ENCODE data around the gene SLC16A10.

SLC16A10 gene

GRCh38 chr6:111276335-111276734 is 189.0 kb downstream of the SLC16A10 start:
- in situ Hi-C loops (cut with HindIII; ENCODE audit: low pct_unique_long_range_greater_than_20kb, low sequenced_read_pairs) = no loop called here
- peak in 1 of 2 experiments; percentile 25 for DNase-seq (ENCODE audit: low read depth in 1 of 2, low spot score in 1 of 2)
- no peak for TF ChIP-seq JUND (IDR thresholded peaks at IDR 0.05; ENCODE audit: low read depth)

- in situ Hi-C loops (cut with HindIII; ENCODE audit: low pct_unique_long_range_greater_than_20kb, low sequenced_read_pairs) = no loop called here
These were observed 189.4 kb downstream of the SLC16A10 start for GRCh38 chr6:111276736-111277135.

GRCh38 chr6:111277819-111278218 is 190.5 kb downstream of the SLC16A10 start:
- in situ Hi-C loops (cut with HindIII; ENCODE audit: low pct_unique_long_range_greater_than_20kb, low sequenced_read_pairs) = no loop called here
- DNase-seq (ENCODE audit: low read depth in 1 of 2, low spot score in 1 of 2) = no peak
- TF ChIP-seq JUND (IDR thresholded peaks at IDR 0.05; ENCODE audit: low read depth) = no peak

More at GRCh38 chr6:111276736-111277135, 189.4 kb downstream of the SLC16A10 start:
- TF ChIP-seq JUND (IDR thresholded peaks at IDR 0.05; ENCODE audit: low read depth) = no peak
- peak in 1 of 2 experiments; percentile 81 for DNase-seq (ENCODE audit: low read depth in 1 of 2, low spot score in 1 of 2)

- no peak for TF ChIP-seq JUND (IDR thresholded peaks at IDR 0.05; ENCODE audit: low read depth)
- in situ Hi-C loops (cut with HindIII; ENCODE audit: low pct_unique_long_range_greater_than_20kb, low sequenced_read_pairs) = no loop called here
These were observed 191.4 kb downstream of the SLC16A10 start for GRCh38 chr6:111278731-111279130.

GRCh38 chr6:111280445-111280955 is 193.2 kb downstream of the SLC16A10 start:
- in situ Hi-C loops (cut with HindIII; ENCODE audit: low pct_unique_long_range_greater_than_20kb, low sequenced_read_pairs) = no loop called here

More at GRCh38 chr6:111278731-111279130, 191.4 kb downstream of the SLC16A10 start:
- no peak for DNase-seq (ENCODE audit: low read depth in 1 of 2, low spot score in 1 of 2)

More at GRCh38 chr6:111280445-111280955, 193.2 kb downstream of the SLC16A10 start:
- DNase-seq (ENCODE audit: low read depth in 1 of 2, low spot score in 1 of 2) = no peak
- no peak for TF ChIP-seq JUND (IDR thresholded peaks at IDR 0.05; ENCODE audit: low read depth)
